ENCODE measurements around the gene PCDH15. TPM values are rescaled to one million over a fixed set of nuclear protein-coding genes. Genes with fewer than 3 reads are reported as not detected.

PCDH15 gene
- total and polyA plus RNA-seq, 9 of the 15 experiments (the other 6 are each of a cell fraction or from before 2014, with no cell fraction given): not detected

- TF ChIP-seq MGA (IDR thresholded peaks at IDR 0.05): no peak
- TF ChIP-seq ZNF764 (CRISPR knock-in tag; IDR thresholded peaks at IDR 0.05; ENCODE audit: low read depth): no peak
- TF ChIP-seq ARHGAP35 (IDR thresholded peaks at IDR 0.05; ENCODE audit: partially characterized antibody): no peak
Measured at GRCh38 chr10:53846809-53847208, 954.2 kb downstream of the PCDH15 start (continued).

All from K562 (cell line).